Epithelial cell of esophagus (primary cell): Measurements from ENCODE around the gene IL17RB.
A peak's percentile ranks its signal among the peaks of the same experiment; 100 is the strongest.

Experiments used
- DNase-seq: peaks from one replicate; pipeline ENCODE4 v3.0.0; 2010; ENCODE audit warnings: low read depth
- H3K4me3 ChIP-seq: 2 replicates; pipeline ENCODE4 v1.5.1; 2011; ENCODE audit warnings: mild to moderate bottlenecking, low read length, control low read depth
- TF ChIP-seq, protein P1 (sequence below): IDR thresholded peaks from 2 replicates; pipeline ENCODE4 v1.5.1; 2011; ENCODE audit warnings: low read depth, mild to moderate bottlenecking, low read length, control low read depth, inconsistent platforms; ENCODE audit not compliant: insufficient read depth; ENCODE audit errors: missing control alignments

IL17RB gene

DNA sequence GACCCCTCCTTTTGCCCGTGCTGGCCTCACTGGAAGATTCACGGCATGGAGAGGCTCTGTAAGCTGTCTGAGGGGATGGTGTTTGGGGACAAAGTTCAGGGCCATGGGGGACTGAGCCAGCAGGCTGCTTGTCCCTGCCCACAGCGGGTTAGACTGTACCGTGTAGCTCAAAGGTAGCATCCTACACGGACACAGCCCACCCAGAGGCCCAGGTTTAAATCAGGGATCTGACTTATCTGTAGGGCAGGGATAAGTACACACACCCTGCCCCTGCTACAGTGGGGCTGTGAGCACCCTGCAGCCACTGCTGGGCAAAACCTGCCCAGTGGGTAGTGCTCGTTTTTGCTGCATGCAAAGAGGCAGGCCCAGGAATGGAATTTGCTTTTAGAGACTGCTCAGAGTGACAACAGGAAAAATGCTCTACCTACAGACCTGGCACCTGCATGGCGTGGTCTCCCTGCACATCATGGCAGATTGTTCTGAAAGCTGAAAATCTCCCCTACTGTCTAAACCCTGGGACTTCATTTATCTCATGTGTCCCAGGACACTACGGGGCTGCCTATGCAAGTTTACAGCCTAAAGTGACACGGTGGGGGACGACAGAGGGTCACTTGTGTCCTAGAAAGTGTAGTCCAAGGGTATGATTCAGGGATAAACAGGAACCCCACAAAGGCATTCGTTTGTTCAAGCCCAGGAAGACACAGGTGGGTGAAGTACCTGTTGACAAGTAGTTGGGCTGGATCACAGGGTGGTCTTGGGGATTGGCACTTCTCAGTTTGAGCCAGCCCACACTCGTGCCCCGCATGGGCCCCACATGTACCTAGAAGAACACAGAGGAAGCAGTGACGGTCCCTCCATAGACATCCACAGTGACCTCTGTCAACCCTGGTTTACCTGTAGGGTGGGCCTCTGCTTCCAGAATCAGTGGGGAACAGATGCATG is 27.9 kb upstream of the IL17RB start:
- DNase-seq, result no peak
- TF ChIP-seq, protein P1, sequence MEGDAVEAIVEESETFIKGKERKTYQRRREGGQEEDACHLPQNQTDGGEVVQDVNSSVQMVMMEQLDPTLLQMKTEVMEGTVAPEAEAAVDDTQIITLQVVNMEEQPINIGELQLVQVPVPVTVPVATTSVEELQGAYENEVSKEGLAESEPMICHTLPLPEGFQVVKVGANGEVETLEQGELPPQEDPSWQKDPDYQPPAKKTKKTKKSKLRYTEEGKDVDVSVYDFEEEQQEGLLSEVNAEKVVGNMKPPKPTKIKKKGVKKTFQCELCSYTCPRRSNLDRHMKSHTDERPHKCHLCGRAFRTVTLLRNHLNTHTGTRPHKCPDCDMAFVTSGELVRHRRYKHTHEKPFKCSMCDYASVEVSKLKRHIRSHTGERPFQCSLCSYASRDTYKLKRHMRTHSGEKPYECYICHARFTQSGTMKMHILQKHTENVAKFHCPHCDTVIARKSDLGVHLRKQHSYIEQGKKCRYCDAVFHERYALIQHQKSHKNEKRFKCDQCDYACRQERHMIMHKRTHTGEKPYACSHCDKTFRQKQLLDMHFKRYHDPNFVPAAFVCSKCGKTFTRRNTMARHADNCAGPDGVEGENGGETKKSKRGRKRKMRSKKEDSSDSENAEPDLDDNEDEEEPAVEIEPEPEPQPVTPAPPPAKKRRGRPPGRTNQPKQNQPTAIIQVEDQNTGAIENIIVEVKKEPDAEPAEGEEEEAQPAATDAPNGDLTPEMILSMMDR, result no peak
- H3K4me3 ChIP-seq, result no peak overlapping the region

DNA sequence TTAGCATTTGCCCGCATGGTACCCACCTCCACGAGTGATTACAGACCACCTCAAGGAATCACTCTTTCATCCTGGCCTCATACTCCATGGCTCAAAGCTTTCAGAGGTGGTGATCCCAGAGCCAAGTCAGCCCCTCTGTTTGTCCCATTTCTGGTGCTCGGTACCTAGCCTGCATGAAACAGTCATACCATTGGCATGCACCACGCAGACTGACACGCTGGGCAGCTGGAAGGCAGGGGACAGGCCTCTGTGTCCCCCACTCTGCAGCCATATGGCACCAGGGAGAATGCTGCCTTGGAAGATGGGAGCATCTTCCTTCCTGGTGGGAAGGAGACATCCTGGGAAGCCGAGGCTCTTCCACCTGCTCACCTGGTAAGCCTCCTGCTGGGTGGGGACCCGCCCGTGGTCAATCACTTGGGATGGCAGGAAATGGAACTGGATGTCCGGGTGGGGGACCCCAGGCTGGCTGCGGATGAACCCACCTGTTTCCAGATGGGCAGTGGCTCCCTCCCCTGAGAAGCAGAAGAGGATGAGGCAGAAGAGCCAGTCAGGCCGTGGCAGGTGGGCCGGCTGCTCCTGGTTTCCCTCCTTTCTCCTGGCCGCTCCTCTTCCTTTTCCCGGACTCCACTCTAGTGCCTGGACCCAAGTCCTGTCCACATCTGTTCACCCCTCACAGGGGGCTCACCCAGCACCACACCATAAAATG is 27.1 kb upstream of the IL17RB start:
- TF ChIP-seq, protein P1, result no peak

DNA sequence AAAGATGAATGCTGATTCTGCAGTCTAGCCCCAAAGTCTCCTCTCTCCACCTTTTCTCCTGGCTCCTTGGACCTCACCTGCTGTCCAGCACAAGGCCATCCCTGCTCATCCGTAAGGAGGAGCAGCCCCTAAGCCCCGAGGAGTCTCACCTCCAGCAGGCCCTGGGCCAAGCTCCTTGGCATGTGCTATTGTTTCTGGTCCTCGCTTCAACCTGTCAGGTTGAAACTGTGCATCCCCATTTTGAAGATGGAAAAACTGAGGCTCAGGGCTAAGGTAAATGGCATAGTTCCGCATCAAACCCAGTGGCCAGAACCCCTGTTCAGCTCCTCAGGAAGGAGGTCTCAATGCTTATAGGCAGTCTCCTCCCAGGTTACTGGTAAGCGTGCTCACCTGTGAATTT is 26.3 kb upstream of the IL17RB start:
- DNase-seq, result no peak
- TF ChIP-seq, protein P1, result no peak

More for the DNA sequence above, 27.1 kb upstream of the IL17RB start:
- no peak overlapping the region for H3K4me3 ChIP-seq
- no peak for DNase-seq

DNA sequence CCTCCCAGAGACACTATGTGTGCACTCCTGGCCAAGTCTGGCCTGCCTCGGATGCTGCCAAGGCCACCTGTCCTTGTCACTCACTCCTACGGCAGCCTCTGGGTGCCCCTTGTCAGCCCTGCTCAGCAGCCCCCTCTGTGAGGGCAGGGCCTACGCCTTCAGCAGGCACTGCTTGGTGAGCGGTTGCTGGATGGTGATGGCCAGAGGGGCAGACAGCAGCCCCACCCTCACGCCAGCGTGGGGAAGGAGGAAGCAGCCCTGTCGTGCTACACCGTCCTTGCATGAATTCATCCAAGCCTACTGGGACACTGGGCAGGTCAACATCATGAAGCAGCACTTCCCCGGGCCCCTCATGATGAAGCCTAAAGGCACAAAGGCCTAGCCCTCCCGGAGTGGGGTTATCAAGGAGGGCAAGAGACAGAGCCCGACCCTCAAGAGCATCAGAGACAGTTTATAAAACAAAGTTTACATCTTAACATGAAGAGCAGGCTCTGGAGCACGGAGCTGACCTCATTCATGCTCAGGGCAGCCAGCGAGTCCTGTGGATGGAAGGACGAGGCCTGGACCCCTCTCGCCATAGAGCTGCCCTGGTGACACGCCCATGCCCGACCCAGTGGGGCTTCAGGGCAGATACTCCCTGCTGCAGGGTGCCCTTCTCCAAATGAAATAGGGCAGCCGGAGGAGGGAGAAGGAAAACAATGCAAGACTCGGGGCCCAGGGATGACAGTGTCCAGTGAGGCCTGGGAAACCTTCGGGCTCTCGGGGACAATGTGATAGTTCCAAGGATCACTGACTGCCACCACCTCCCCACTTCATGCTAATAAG is 25.4 kb upstream of the IL17RB start:
- H3K4me3 ChIP-seq, result no peak overlapping the region
- DNase-seq, result no peak
- TF ChIP-seq, protein P1, result no peak

More for the DNA sequence above, 26.3 kb upstream of the IL17RB start:
- no peak overlapping the region for H3K4me3 ChIP-seq

DNA sequence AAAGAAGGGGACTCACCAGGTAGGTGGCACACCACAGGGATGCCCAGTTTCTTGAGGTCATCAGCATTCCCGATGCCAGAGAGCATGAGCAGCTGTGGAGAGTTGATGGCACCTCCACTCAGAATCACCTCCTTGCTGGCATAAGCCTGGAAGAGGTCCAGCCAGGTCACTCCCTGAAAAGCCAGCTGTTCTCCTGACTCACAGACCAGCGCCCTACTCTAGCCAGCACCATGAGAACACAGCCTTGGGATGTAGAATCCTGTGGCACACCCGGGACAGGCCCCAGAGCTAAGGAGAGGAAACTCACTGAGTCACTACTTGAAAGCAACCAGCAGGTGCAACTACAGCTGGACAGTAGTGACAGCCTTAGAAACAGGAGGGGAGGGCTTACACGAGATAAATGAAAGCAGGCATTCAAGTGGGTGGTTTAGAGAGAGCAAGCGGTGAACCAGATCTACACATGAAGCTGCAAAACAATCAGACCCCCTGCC is 24.7 kb upstream of the IL17RB start:
- peak; percentile 70 for DNase-seq
- no peak overlapping the region for H3K4me3 ChIP-seq
- TF ChIP-seq, protein P1, result no peak

DNA sequence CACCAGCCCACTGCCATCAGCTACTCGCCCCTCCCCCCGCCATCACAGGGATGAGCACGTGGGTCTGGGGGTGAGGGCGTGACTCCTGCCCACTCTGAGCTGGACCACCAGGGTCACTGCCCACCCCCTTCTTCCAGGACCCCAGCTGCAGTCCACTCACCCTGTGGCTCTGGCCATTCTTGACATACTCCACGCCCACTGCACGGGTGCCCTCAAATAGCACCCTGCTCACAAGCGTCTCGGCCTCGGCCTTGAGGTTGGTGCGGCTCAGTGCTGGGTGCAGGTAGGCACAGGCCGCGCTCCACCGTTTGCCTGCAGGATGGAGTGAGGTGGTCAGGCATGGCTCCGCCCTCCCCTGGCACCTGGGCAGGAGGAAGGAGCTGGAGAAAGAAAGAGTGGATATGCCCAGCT is 24.0 kb upstream of the IL17RB start:
- TF ChIP-seq, protein P1, result no peak
- DNase-seq, result no peak
- no peak overlapping the region for H3K4me3 ChIP-seq
